HepG2 (cell line): Measurements from ENCODE around the gene AP1G1. TPM values are rescaled to one million over a fixed set of nuclear protein-coding genes. Genes with fewer than 3 reads are reported as not detected.

ENCODE experiments used
- ELF4 ChIP-seq: sonication (generic); formaldehyde crosslinking; IDR thresholded peaks from 2 replicates; pipeline ENCODE4 v1.5.0; 2020; ENCODE audit warnings: missing genetic modification reagents, mild to moderate bottlenecking, moderate library complexity, borderline replicate concordance
- EZH2 ChIP-seq: conservative IDR thresholded peaks from 2 replicates; pipeline ENCODE4 v1.6.1; 2012; ENCODE audit warnings: mild to moderate bottlenecking, low read depth, low read length, moderate library complexity
- HMG20A ChIP-seq: IDR thresholded peaks from 2 replicates; pipeline ENCODE4 v1.6.1; 2016; ENCODE audit warnings: borderline replicate concordance
- HNF4A ChIP-seq: sonication (generic); formaldehyde crosslinking; IDR thresholded peaks from 2 replicates; pipeline ENCODE4 v1.4.0; 2020; ENCODE audit warnings: missing genetic modification reagents
- HNRNPH1 ChIP-seq: fragments of 200-400 bp; formaldehyde crosslinking; optimal IDR thresholded peaks from 2 replicates; pipeline ENCODE3; 2017; ENCODE audit warnings: mild to moderate bottlenecking, low read depth, low read length
- HOXA9 ChIP-seq: sonication (generic); formaldehyde crosslinking; IDR thresholded peaks from 2 replicates; pipeline ENCODE4 v1.8.1; 2022; ENCODE audit warnings: missing genetic modification reagents, mild to moderate bottlenecking, moderate library complexity, borderline replicate concordance
- KAT8 ChIP-seq: IDR thresholded peaks from 2 replicates; pipeline ENCODE4 v1.6.1; 2016; ENCODE audit warnings: missing genetic modification reagents, missing compliant biosample characterization
- KDM1A ChIP-seq: IDR thresholded peaks from 2 replicates; pipeline ENCODE4 v1.6.1; 2016; ENCODE audit warnings: missing compliant biosample characterization
- MYPOP ChIP-seq: sonication (generic); formaldehyde crosslinking; IDR thresholded peaks from 2 replicates; pipeline ENCODE4 v1.8.1; 2023; ENCODE audit warnings: mild to moderate bottlenecking, moderate library complexity, missing genetic modification reagents
- NFE2 ChIP-seq: sonication (generic); formaldehyde crosslinking; IDR thresholded peaks from 2 replicates; pipeline ENCODE4 v1.4.0; 2020; ENCODE audit warnings: missing genetic modification reagents
- NFKBIZ ChIP-seq: IDR thresholded peaks from 2 replicates; pipeline ENCODE4 v1.6.1; 2018; ENCODE audit warnings: missing genetic modification reagents, missing compliant biosample characterization
- NFYC ChIP-seq: IDR thresholded peaks from 2 replicates; pipeline ENCODE4 v1.6.1; 2016; ENCODE audit warnings: missing genetic modification reagents, missing compliant biosample characterization
- NRL ChIP-seq: sonication (generic); formaldehyde crosslinking; IDR thresholded peaks from 2 replicates; pipeline ENCODE4 v1.5.0; 2020; ENCODE audit warnings: missing genetic modification reagents, mild to moderate bottlenecking, moderate library complexity, borderline replicate concordance
- RFX5 ChIP-seq: IDR thresholded peaks from 2 replicates; pipeline ENCODE4 v1.6.1; 2011; ENCODE audit warnings: low read depth, low read length, improper control_type of control experiment
- SETDB1 ChIP-seq: sonication (generic); formaldehyde crosslinking; IDR thresholded peaks from 2 replicates; pipeline ENCODE4 v1.5.1; 2020; ENCODE audit warnings: missing genetic modification reagents, mild to moderate bottlenecking, borderline replicate concordance
- ZNF256 ChIP-seq: sonication (generic); formaldehyde crosslinking; conservative IDR thresholded peaks from 2 replicates; pipeline ENCODE4 v1.4.0; 2020; ENCODE audit warnings: missing genetic modification reagents
- ZNF34 ChIP-seq: sonication (generic); formaldehyde crosslinking; IDR thresholded peaks from 2 replicates; pipeline ENCODE4 v1.4.0; 2020; ENCODE audit warnings: mild to moderate bottlenecking, missing genetic modification reagents, borderline replicate concordance
- ZNF432 ChIP-seq: sonication (generic); formaldehyde crosslinking; IDR thresholded peaks from 2 replicates; pipeline ENCODE4 v1.5.0; 2020; ENCODE audit warnings: missing genetic modification reagents, mild to moderate bottlenecking, borderline replicate concordance
- ZZZ3 ChIP-seq: sonication (generic); formaldehyde crosslinking; IDR thresholded peaks from 2 replicates; pipeline ENCODE4 v1.4.0; 2020; ENCODE audit warnings: missing genetic modification reagents, mild to moderate bottlenecking, borderline replicate concordance
- polyA plus RNA-seq, 8 experiments: library from polyadenylated mRNA; depleted of rRNA in 3 of 8; stranded (reverse) in 7 of 8; unstranded in 1 of 8; fragments of >200 nt; fragmentation: Illumina TruSeq in 4 of 8; extraction: Trizol in 4 of 8; gene quantifications; 2 replicates each; pipeline versions ENCODE4 v1.2.1 to v1.2.3, GENCODE V29; 2011 to 2016; ENCODE audit warnings: low read depth in 4 of 8, missing spikeins in 1 of 8, mixed read lengths in 1 of 8; ENCODE audit not compliant: insufficient read depth in 1 of 8
- total RNA-seq, 5 experiments: library from RNA; depleted of rRNA; stranded (reverse); fragments of >200 nt; fragmentation: Illumina TruSeq; extraction: Trizol; gene quantifications; 2 replicates each; pipeline ENCODE4 v1.2.3, GENCODE V29; 2016; ENCODE audit warnings: low read depth in 1 of 5
- TF ChIP-seq, protein P1 (sequence below): fragments of 450-650 bp; IDR thresholded peaks from 2 replicates; pipeline ENCODE4 v1.6.1; 2017; ENCODE audit warnings: mild to moderate bottlenecking
- TF ChIP-seq, protein P2 (sequence below): sonication (generic); formaldehyde crosslinking; IDR thresholded peaks from 2 replicates; pipeline ENCODE4 v1.9.0; 2021; ENCODE audit warnings: missing genetic modification reagents, borderline replicate concordance
- TF ChIP-seq, protein P3 (sequence below): sonication (generic); formaldehyde crosslinking; IDR thresholded peaks from 2 replicates; pipeline ENCODE4 v1.4.0; 2020; ENCODE audit warnings: missing genetic modification reagents, mild to moderate bottlenecking, borderline replicate concordance

Gene AP1G1
- total and polyA plus RNA-seq, 2 of the 13 experiments (the other 11 are each of a cell fraction or from before 2014, with no cell fraction given) = 62.2 to 66.2 TPM

DNA sequence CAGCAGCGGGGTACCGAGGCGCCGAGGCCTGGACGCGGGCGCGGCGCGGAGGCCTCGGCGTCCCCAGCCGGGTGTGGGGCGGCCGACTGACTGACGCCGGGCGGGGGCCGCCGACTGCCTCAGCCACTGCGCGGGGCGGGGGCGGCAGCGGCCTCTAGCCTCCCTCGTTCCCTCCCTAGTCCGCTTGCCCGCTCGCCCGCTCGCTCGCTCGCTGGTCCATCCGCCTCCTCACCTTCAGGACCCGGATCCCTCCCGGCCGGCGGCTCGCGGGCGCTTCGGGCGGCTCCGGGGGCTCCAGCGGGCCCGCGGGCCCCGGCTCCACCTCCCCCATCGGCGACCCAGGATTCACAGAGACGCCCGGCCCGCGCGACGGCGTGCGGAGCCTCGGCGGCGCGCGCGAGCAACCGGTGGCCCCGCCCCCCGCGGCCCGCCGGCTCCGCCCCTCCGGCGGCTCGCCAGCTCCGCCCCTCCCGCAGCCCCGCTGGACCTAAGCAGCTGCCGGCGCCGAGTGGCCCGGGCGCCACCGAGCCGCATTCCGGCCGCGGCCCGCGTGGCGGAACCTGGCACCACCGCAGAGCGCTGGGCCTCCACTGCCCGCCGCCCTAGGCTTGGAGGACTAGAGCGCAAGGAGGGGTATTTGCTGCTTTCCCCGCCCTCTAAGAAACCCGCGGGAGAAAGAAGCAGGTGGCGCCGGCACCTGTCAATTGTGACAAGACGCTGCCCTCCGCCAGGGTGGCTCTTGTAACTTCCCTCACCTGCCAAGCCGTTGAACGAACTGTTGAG is 84.9 kb downstream of the AP1G1 start (continued):
- 0 out of 2 replicates have a peak, but pooled peaks have one; percentile 35 for TF ChIP-seq NFKBIZ
- peak; percentile 36; the same call in 1 of the 2 replicates for TF ChIP-seq KAT8 (CRISPR knock-in tag)
- TF ChIP-seq MYPOP (CRISPR knock-in tag) = no peak
- no peak for TF ChIP-seq HNF4A (CRISPR knock-in tag)
- TF ChIP-seq ZNF256 (CRISPR knock-in tag) = no peak
- peak; percentile 54; the same call in 1 of the 2 replicates for TF ChIP-seq NRL (CRISPR knock-in tag)
- no peak for TF ChIP-seq NFE2 (CRISPR knock-in tag)
- TF ChIP-seq KDM1A (CRISPR knock-in tag) = no peak
- TF ChIP-seq, protein P1, sequence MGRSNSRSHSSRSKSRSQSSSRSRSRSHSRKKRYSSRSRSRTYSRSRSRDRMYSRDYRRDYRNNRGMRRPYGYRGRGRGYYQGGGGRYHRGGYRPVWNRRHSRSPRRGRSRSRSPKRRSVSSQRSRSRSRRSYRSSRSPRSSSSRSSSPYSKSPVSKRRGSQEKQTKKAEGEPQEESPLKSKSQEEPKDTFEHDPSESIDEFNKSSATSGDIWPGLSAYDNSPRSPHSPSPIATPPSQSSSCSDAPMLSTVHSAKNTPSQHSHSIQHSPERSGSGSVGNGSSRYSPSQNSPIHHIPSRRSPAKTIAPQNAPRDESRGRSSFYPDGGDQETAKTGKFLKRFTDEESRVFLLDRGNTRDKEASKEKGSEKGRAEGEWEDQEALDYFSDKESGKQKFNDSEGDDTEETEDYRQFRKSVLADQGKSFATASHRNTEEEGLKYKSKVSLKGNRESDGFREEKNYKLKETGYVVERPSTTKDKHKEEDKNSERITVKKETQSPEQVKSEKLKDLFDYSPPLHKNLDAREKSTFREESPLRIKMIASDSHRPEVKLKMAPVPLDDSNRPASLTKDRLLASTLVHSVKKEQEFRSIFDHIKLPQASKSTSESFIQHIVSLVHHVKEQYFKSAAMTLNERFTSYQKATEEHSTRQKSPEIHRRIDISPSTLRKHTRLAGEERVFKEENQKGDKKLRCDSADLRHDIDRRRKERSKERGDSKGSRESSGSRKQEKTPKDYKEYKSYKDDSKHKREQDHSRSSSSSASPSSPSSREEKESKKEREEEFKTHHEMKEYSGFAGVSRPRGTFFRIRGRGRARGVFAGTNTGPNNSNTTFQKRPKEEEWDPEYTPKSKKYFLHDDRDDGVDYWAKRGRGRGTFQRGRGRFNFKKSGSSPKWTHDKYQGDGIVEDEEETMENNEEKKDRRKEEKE = no peak
- TF ChIP-seq RFX5 = 0 out of 2 replicates have a peak, but pooled peaks have one; percentile 11
- TF ChIP-seq EZH2 = no peak
- TF ChIP-seq, protein P2, sequence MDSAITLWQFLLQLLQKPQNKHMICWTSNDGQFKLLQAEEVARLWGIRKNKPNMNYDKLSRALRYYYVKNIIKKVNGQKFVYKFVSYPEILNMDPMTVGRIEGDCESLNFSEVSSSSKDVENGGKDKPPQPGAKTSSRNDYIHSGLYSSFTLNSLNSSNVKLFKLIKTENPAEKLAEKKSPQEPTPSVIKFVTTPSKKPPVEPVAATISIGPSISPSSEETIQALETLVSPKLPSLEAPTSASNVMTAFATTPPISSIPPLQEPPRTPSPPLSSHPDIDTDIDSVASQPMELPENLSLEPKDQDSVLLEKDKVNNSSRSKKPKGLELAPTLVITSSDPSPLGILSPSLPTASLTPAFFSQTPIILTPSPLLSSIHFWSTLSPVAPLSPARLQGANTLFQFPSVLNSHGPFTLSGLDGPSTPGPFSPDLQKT = no peak
- TF ChIP-seq HMG20A (CRISPR knock-in tag) = no peak
- TF ChIP-seq SETDB1 = no peak
- TF ChIP-seq NFYC (CRISPR knock-in tag) = no peak
- TF ChIP-seq ZNF34 (CRISPR knock-in tag) = no peak
- TF ChIP-seq, protein P3, sequence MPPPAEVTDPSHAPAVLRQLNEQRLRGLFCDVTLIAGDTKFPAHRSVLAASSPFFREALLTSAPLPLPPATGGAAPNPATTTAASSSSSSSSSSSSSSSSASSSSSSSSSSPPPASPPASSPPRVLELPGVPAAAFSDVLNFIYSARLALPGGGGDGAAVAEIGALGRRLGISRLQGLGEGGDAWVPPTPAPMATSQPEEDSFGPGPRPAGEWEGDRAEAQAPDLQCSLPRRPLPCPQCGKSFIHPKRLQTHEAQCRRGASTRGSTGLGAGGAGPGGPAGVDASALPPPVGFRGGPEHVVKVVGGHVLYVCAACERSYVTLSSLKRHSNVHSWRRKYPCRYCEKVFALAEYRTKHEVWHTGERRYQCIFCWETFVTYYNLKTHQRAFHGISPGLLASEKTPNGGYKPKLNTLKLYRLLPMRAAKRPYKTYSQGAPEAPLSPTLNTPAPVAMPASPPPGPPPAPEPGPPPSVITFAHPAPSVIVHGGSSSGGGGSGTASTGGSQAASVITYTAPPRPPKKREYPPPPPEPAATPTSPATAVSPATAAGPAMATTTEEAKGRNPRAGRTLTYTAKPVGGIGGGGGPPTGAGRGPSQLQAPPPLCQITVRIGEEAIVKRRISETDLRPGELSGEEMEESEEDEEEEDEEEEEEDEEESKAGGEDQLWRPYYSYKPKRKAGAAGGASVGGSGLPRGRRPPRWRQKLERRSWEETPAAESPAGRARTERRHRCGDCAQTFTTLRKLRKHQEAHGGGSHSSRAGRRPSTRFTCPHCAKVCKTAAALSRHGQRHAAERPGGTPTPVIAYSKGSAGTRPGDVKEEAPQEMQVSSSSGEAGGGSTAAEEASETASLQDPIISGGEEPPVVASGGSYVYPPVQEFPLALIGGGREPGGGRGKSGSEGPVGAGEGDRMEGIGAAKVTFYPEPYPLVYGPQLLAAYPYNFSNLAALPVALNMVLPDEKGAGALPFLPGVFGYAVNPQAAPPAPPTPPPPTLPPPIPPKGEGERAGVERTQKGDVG = no peak; the same call in 1 of the 2 replicates
- TF ChIP-seq ELF4 (CRISPR knock-in tag) = no peak
- TF ChIP-seq ZZZ3 = peak; percentile 47; the same call in 1 of the 2 replicates
- no peak for TF ChIP-seq ZNF432 (CRISPR knock-in tag)
- no peak for TF ChIP-seq HOXA9 (CRISPR knock-in tag)
- no peak for TF ChIP-seq HNRNPH1
